SK-N-SH (cell line): Measurements from ENCODE around the gene PLAAT5.

ENCODE experiments used
- SIN3A ChIP-seq: IDR thresholded peaks from 2 replicates; pipeline ENCODE4 v1.6.1; 2012; ENCODE audit warnings: low read depth, mild to moderate bottlenecking, low read length, moderate library complexity, borderline replicate concordance
- TF ChIP-seq, protein P1 (sequence below): fragments of 200-600 bp; sonication (generic); IDR thresholded peaks from 2 replicates; pipeline ENCODE4 v1.6.1; 2017; ENCODE audit warnings: antibody characterized with exemption, mild to moderate bottlenecking, moderate library complexity

DNA sequence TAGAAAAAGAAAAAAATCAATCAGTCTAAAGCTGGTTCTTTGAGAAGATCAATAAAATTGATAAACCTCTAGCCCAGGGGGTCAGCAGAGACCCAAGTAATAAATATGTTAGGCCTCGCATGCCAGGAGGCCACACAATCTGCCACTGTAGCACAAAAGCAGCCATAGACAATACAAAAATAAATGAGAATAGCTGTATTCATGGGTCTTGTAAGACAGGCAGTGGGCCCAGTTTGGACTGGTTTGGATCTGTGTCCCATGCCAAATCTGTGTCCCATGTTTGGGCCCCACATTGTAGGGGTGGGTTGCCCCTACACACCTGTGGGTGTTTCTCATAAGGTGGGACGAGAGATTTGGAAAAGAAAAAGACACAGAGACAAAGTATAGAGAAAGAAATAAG, 39.1 kb upstream of the PLAAT5 start:
- TF ChIP-seq, protein P1, sequence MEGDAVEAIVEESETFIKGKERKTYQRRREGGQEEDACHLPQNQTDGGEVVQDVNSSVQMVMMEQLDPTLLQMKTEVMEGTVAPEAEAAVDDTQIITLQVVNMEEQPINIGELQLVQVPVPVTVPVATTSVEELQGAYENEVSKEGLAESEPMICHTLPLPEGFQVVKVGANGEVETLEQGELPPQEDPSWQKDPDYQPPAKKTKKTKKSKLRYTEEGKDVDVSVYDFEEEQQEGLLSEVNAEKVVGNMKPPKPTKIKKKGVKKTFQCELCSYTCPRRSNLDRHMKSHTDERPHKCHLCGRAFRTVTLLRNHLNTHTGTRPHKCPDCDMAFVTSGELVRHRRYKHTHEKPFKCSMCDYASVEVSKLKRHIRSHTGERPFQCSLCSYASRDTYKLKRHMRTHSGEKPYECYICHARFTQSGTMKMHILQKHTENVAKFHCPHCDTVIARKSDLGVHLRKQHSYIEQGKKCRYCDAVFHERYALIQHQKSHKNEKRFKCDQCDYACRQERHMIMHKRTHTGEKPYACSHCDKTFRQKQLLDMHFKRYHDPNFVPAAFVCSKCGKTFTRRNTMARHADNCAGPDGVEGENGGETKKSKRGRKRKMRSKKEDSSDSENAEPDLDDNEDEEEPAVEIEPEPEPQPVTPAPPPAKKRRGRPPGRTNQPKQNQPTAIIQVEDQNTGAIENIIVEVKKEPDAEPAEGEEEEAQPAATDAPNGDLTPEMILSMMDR = no peak
- no peak for TF ChIP-seq SIN3A
